T-cell (primary cell): ENCODE results near the gene CAMKK1. TPM values are rescaled to one million over a fixed set of nuclear protein-coding genes. Genes with fewer than 3 reads are reported as not detected.
A peak's percentile ranks its signal among the peaks of the same experiment; 100 is the strongest.

Experiments
- ATAC-seq, 4 experiments: fragments of 200-7000 bp in 3 of 4; fragments of 150-1000 bp in 1 of 4; cut with Tn5 transposase; replicated peaks in 1 of 4; 1 replicate in 3 of 4; 2 replicates in 1 of 4; pipeline ENCODE4 v1.10.0; 2021; ENCODE audit warnings: moderate library complexity in 3 of 4, mild to moderate bottlenecking in 2 of 4, moderate number of reproducible peaks in 1 of 4
- CTCF ChIA-PET, 2 donors: fragments of 300-600 bp; sonication (Branson Sonifier 250); formaldehyde crosslinking; loops; one replicate each; lab custom pipeline; 2022; ENCODE audit warnings: antibody characterized with exemption in 2 of 2; lab: Charles Lee
- POLR2A ChIA-PET, 2 donors: fragments of 300-600 bp; sonication (Branson Sonifier 250); formaldehyde crosslinking; loops; one replicate each; lab custom pipeline; 2022; ENCODE audit warnings: antibody characterized with exemption in 2 of 2; lab: Charles Lee
- DNase-seq, 35 experiments: peaks; one replicate each; pipeline versions ENCODE4 v3.0.0 to v3.0.0-alpha.2; 2013 to 2023
- H3K27ac ChIP-seq: one replicate; pipeline ENCODE4 v1.5.1; 2013; ENCODE audit warnings: low read length
- H3K27me3 ChIP-seq, 2 experiments: replicated peaks in 1 of 2; 1 replicate in 1 of 2; 2 replicates in 1 of 2; pipeline versions ENCODE4 v1.6.1 to v1.7.0; 2013; ENCODE audit warnings: low read length in 1 of 2, mixed read lengths in 1 of 2; ENCODE audit not compliant: control insufficient read depth in 2 of 2, insufficient read depth in 2 of 2; ENCODE audit errors: extremely low read depth in 1 of 2
- H3K36me3 ChIP-seq, 2 donors: 1 replicate in 1 of 2; 2 replicates in 1 of 2; pipeline versions ENCODE4 v1.6.1 to v1.7.0; 2013; ENCODE audit warnings: low read length in 1 of 2; ENCODE audit not compliant: control insufficient read depth in 2 of 2, insufficient read depth in 1 of 2; ENCODE audit errors: extremely low read depth in 1 of 2
- H3K4me1 ChIP-seq, 2 experiments: 1 replicate in 1 of 2; 2 replicates in 1 of 2; pipeline versions ENCODE4 v1.6.1 to v1.7.0; 2013; ENCODE audit warnings: low read length in 2 of 2, mixed read lengths in 1 of 2; ENCODE audit not compliant: insufficient read depth in 2 of 2, control insufficient read depth in 1 of 2; ENCODE audit errors: extremely low read depth in 1 of 2
- H3K4me3 ChIP-seq, 2 donors: 1 replicate in 1 of 2; 2 replicates in 1 of 2; pipeline versions ENCODE4 v1.5.1 to v1.7.0; 2013; ENCODE audit warnings: mild to moderate bottlenecking in 2 of 2, low read length in 1 of 2, moderate library complexity in 1 of 2; ENCODE audit not compliant: control insufficient read depth in 1 of 2; ENCODE audit errors: extremely low read depth in 1 of 2
- H3K9me3 ChIP-seq: 2 replicates; pipeline ENCODE4 v1.7.0; 2013
- H3K27ac Mint-ChIP-seq, 2 donors: one replicate each; pipeline ENCODE4 v1.8.0; 2020 to 2021; ENCODE audit warnings: mild to moderate bottlenecking in 2 of 2, mixed read lengths in 2 of 2
- H3K27me3 Mint-ChIP-seq, 2 donors: one replicate each; pipeline ENCODE4 v1.8.0; 2021 to 2022; ENCODE audit warnings: mixed read lengths in 2 of 2
- H3K36me3 Mint-ChIP-seq: one replicate; pipeline ENCODE4 v1.8.0; 2021; ENCODE audit warnings: mixed read lengths
- H3K4me1 Mint-ChIP-seq, 3 donors: one replicate each; pipeline ENCODE4 v1.8.0; 2020 to 2022; ENCODE audit warnings: mixed read lengths in 3 of 3, mild to moderate bottlenecking in 1 of 3
- H3K4me3 Mint-ChIP-seq, 3 donors: one replicate each; pipeline ENCODE4 v1.8.0; 2020 to 2022; ENCODE audit warnings: mild to moderate bottlenecking in 3 of 3, mixed read lengths in 3 of 3, moderate library complexity in 3 of 3
- H3K9me3 Mint-ChIP-seq, 3 donors: one replicate each; pipeline ENCODE4 v1.8.0; 2020 to 2022; ENCODE audit warnings: mixed read lengths in 3 of 3
- WGBS: methylation state at CpG from one replicate; pipeline ENCODE4 v1.1.5; 2013; ENCODE audit warnings: missing lambda C conversion rate; ENCODE audit not compliant: insufficient coverage; 5-methylcytosine and 5-hydroxymethylcytosine counted together
- total RNA-seq, 35 experiments: library from RNA in 6 of 35; stranded (reverse) in 6 of 35; fragments of 120-200 nt in 1 of 35; gene quantifications; one replicate each; pipeline versions ENCODE4 v1.2.1 to v1.2.4 and lab custom pipeline; 2013 to 2026

Gene CAMKK1
- total RNA-seq, 5 donors from 2014 or later (not counting 1 experiment from before 2014, with no cell fraction given) = 5.3 to 11.0 (median 6.0) TPM

DNA sequence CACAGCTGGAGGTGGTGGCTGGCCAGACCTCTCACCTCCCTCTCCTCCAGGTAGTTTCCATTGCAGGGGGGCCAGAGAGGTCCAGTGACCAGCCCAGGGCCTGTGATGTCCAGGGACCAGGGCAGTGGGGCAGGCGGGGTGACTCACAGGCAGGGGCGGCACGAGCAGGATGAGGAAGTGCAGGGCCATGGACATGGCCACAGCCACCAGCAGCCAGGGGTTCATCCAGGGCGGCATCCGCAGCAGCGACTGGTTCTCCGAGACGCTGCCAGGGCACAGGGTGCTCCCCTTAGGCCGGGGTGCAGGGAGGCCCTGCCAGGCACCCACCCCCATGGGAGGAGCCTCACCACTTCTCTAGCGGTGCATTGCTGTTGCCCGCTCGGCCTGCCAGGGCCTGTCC lies 36.3 kb upstream of the CAMKK1 start:
- no peaks in the 10 kb centered on the region for H3K9me3 ChIP-seq
- no peaks in the 10 kb centered on the region for H3K27me3 ChIP-seq
- DNase-seq (no peak), ATAC-seq (no peak)
- no peak overlapping the region for H3K4me3 Mint-ChIP-seq
- WGBS = 98% methylated on average over 12 of the region's 12 CpGs
- CTCF ChIA-PET = no interaction called here
- peaks cover 25% of the 10 kb centered on the region for H3K36me3 Mint-ChIP-seq
- H3K9me3 Mint-ChIP-seq = no peaks in the 10 kb centered on the region
- no peaks in the 10 kb centered on the region for H3K4me1 Mint-ChIP-seq
- no peak overlapping the region for H3K27ac ChIP-seq
- H3K4me3 ChIP-seq = no peak overlapping the region
- H3K4me1 ChIP-seq = no peaks in the 10 kb centered on the region
- H3K27me3 Mint-ChIP-seq = no peaks in the 10 kb centered on the region
- POLR2A ChIA-PET = no interaction called here
- peaks cover 26 to 70% of the 10 kb centered on the region in 2 donors for H3K36me3 ChIP-seq
- no peak overlapping the region for H3K27ac Mint-ChIP-seq

DNA sequence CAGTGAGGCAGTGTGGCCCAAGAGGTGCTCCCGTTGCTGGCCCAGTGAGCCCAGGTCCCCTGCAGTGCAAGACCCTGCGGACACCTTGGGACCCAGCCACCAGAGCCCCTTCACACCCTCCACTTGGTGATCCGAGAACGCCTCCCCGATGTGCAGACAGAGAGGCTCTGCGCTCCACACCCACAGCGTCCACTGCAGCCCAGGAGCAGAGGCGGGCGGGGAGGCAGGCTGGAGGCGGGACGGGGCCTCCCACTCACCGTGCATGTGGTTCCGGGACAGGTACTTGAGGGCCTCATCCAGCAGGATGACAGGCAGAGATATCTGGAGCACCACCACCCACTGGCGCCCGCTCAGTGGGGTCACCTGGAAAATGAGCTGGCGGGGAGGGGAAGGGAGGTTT lies 35.6 kb upstream of the CAMKK1 start:
- Histone ChIP-seq H3K27ac (no peak overlapping the region), H3K4me1 (no peaks in the 10 kb centered on the region), H3K9me3 (no peaks in the 10 kb centered on the region), H3K36me3 (peaks cover 33 to 65% of the 10 kb centered on the region in 2 donors), H3K27me3 (no peaks in the 10 kb centered on the region), H3K4me3 (no peak overlapping the region)
- H3K4me1 Mint-ChIP-seq = no peaks in the 10 kb centered on the region
- H3K36me3 Mint-ChIP-seq = peaks cover 25% of the 10 kb centered on the region
- 98% methylated on average over 9 of the region's 16 CpGs for WGBS
- CTCF ChIA-PET = no interaction called here
- POLR2A ChIA-PET = interaction anchor here in 1 of 2 donors (0.5 kb wide), 1 partner anchor 12 kb away, joined by 3 read pairs; no protein-coding TSS in a partner anchor
- no peak overlapping the region for H3K27ac Mint-ChIP-seq
- DNase-seq = no peak
- no peak overlapping the region for H3K4me3 Mint-ChIP-seq
- no peak for ATAC-seq
- no peaks in the 10 kb centered on the region for H3K9me3 Mint-ChIP-seq
- no peaks in the 10 kb centered on the region for H3K27me3 Mint-ChIP-seq

DNA sequence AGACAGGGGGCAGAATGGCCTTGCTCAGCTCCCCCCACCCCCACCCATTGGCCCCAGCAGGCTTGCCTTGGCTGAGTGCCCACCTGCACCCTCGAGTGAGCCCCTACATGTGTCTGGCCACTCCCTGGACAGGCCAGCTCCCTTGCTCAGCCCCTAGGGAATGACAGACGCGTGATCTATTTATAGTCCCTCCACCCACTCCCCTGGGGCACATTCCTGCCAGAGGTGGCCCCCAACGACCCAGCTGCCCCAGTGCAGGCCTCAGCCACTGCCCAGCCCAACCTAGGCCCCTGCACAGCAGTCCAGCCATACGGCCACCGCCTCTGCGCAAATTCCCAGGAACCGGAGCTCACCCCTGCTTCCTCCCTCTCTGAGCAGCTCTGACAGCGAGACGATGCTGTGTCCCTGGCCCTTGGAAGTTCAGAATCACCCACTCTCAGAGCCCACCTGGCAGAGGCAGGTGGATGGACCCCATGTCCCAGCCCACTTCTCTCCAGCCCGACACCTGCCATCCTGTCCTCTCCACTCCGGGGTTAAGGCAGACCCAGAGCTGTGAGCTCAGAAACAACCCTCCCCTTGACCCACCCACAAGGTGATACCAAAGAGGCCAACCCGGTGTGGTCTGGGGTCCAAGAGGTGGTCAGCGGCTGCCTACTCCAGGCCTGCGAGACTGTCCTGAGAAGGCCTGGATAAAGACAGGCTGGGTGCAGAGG lies 34.9 kb upstream of the CAMKK1 start:
- ATAC-seq (no peak), DNase-seq (no peak)
- H3K27ac ChIP-seq = no peak overlapping the region
- Mint-ChIP-seq H3K27ac (peak overlapping the region in 1 of 2 donors; percentile 28), H3K9me3 (no peaks in the 10 kb centered on the region), H3K4me3 (no peak overlapping the region), H3K36me3 (peaks cover 24% of the 10 kb centered on the region), H3K4me1 (peaks cover 0 to under 1% (median 0%) of the 10 kb centered on the region in 3 donors), H3K27me3 (no peaks in the 10 kb centered on the region)
- POLR2A ChIA-PET = no interaction called here
- CTCF ChIA-PET = no interaction called here
- H3K27me3 ChIP-seq = no peaks in the 10 kb centered on the region
- peaks cover 33 to 64% of the 10 kb centered on the region in 2 donors for H3K36me3 ChIP-seq
- H3K4me1 ChIP-seq = no peaks in the 10 kb centered on the region
- no peak overlapping the region for H3K4me3 ChIP-seq
- H3K9me3 ChIP-seq = no peaks in the 10 kb centered on the region
- WGBS = 93% methylated on average over 14 of the region's 15 CpGs

DNA sequence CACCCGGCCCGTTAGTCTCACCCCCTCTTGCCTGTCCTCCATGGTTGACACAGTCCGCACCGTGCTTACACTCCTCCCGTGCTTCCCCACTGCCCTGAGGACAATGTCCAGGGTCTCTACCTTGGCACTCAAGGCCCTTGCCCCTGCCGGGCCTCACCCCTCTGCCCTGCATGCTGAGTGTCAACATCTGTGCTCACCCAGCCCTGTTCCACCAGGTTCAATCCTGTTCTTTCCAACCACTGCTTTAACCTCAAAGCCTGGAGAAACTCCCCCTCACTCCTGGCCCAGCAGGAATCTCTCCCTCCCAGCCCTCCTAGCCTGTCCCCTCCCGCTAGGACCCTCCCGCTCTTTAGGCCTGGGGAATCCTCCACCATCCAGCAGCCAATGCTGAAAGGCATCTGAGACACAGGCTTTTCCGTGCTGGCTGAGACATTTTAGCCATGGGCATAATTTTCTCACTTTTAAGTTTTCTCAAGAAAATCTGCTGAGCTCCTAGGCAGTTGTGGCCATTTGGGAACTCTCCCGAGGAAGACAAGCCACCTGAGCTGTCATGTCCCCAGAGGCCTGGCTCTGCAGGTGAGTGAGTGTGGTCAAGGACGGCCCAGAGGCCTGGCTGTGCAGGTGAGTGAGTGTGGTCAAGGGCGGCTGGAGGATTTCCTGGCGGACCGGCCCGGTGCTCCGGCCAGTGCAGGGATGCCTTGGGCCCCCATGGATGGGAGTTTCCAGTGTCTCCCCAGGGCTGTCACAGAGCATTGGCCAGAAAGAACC lies 34.2 kb upstream of the CAMKK1 start:
- Histone ChIP-seq H3K4me3 (no peak overlapping the region), H3K36me3 (peaks cover 33 to 57% of the 10 kb centered on the region in 2 donors), H3K4me1 (no peaks in the 10 kb centered on the region), H3K27me3 (no peaks in the 10 kb centered on the region), H3K27ac (no peak overlapping the region), H3K9me3 (no peaks in the 10 kb centered on the region)
- Mint-ChIP-seq H3K27me3 (no peaks in the 10 kb centered on the region), H3K4me3 (no peak overlapping the region), H3K9me3 (no peaks in the 10 kb centered on the region), H3K36me3 (peaks cover 21% of the 10 kb centered on the region), H3K4me1 (peaks cover 0 to 4% (median 0%) of the 10 kb centered on the region in 3 donors), H3K27ac (peak overlapping the region in 1 of 2 donors; percentile 11)
- CTCF ChIA-PET = no interaction called here
- WGBS = 94% methylated on average over 13 of the region's 16 CpGs
- ATAC-seq (no peak), DNase-seq (no peak)
- POLR2A ChIA-PET = no interaction called here

DNA sequence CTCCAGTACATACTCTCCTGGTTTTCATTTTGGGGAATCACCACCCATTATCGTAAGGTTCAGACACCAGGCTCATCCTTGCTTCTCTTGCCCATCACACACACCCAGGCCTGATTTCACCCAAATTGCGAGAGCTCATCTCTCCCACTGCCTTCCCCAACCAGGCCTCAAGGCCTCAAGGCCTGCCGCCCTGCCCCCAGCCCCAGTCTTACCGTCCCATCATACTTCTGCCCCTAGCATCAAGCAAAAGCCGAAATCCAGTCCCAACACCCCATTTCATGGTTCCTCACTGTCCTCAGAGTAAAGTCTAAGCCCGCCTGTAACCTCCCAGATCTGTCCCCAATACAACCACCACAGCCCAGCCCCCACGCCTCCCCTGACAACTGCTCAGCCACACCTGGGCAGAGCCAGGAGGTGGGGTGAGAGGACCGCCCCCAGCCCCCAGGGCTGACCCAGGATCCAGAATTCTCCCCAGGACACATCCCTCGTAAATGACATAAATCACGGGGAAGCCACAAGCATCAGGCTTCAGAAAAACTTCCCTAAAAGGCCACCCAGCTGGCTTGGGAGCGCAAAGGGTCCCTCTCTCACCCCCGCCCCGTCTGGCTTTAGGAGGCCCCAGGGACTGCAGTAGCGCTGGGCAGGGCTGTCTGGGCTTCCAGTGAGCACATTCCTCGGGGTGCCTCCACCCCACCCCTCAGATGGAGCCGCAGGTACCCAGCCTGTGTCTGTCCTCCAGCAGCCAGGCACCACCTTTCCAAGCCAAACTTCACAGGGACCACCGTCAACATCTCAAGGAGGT lies 33.0 kb upstream of the CAMKK1 start:
- no peak for DNase-seq
- Histone ChIP-seq H3K4me3 (no peak overlapping the region), H3K4me1 (no peaks in the 10 kb centered on the region), H3K9me3 (no peaks in the 10 kb centered on the region), H3K27me3 (no peaks in the 10 kb centered on the region), H3K27ac (no peak overlapping the region), H3K36me3 (peaks cover 33 to 53% of the 10 kb centered on the region in 2 donors)
- 95% methylated on average over 12 of the region's 17 CpGs for WGBS
- no peak overlapping the region for H3K4me3 Mint-ChIP-seq
- no peak overlapping the region for H3K27ac Mint-ChIP-seq
- no peaks in the 10 kb centered on the region for H3K9me3 Mint-ChIP-seq
- peaks cover 0 to 4% (median 0%) of the 10 kb centered on the region in 3 donors for H3K4me1 Mint-ChIP-seq
- peaks cover 14% of the 10 kb centered on the region for H3K36me3 Mint-ChIP-seq
- no peak for ATAC-seq
- ChIA-PET POLR2A (interaction anchor here (0.5 to 0.6 kb wide), 2 partner anchors 27 kb away, joined by 3 read pairs; no protein-coding TSS in a partner anchor), CTCF (no interaction called here)
- H3K27me3 Mint-ChIP-seq = no peaks in the 10 kb centered on the region
